Stimulated activated CD4-positive, alpha-beta T cell treated with anti-CD3 and anti-CD28 coated beads, Interleukin-12 subunit alpha, Interleukin-12 subunit beta, amount 100 ng/mL, for 4 hours (primary cell): ENCODE data around the gene PCGF6.
"Not testable (repeated sequence)": the region's sequence is repeated elsewhere in the genome, so short reads cannot be mapped to it uniquely, and the experiment has no call there.

Experiments
- DNase-seq: peaks from one replicate; pipeline ENCODE4 v3.0.0-alpha.2; 2020

Gene PCGF6

GRCh38 chr10:103310197-103310596 lies 40.7 kb downstream of the PCGF6 start:
- DNase-seq = no peak

- DNase-seq = no peak
Measured at GRCh38 chr10:103307594-103307993, 43.3 kb downstream of the PCGF6 start.

GRCh38 chr10:103295374-103296015 lies 55.4 kb downstream of the PCGF6 start:
- DNase-seq = no peak

- DNase-seq = no peak
Measured at GRCh38 chr10:103291588-103291987, 59.4 kb downstream of the PCGF6 start.

- DNase-seq = no peak
Measured at GRCh38 chr10:103287992-103288391, 62.9 kb downstream of the PCGF6 start.

- DNase-seq = no peak
Measured at GRCh38 chr10:103284170-103284569, 66.8 kb downstream of the PCGF6 start.

- DNase-seq = no peak
Measured at GRCh38 chr10:103282961-103283360, 68.0 kb downstream of the PCGF6 start.

GRCh38 chr10:103281753-103282152 lies 69.2 kb downstream of the PCGF6 start:
- no peak for DNase-seq

GRCh38 chr10:103280506-103280905 lies 70.4 kb downstream of the PCGF6 start:
- no peak for DNase-seq

GRCh38 chr10:103280031-103280430 lies 70.9 kb downstream of the PCGF6 start:
- no peak for DNase-seq

GRCh38 chr10:103278862-103279298 lies 72.1 kb downstream of the PCGF6 start:
- DNase-seq = peak; percentile 49

- DNase-seq = no peak
Measured at GRCh38 chr10:103278537-103278823, 72.5 kb downstream of the PCGF6 start.

- DNase-seq = no peak
Measured at GRCh38 chr10:103277713-103278536, 73.0 kb downstream of the PCGF6 start.

GRCh38 chr10:103276896-103277712 lies 73.8 kb downstream of the PCGF6 start, which contains the start of gene INA:
Gene INA (plus strand): TSS chr10:103277138. CDS start chr10:103277212, 74 bp downstream.
- peak; percentile 8 for DNase-seq

GRCh38 chr10:103276251-103276895 lies 74.6 kb downstream of the PCGF6 start:
- DNase-seq = no peak

GRCh38 chr10:103273041-103273441 lies 77.9 kb downstream of the PCGF6 start:
- no peak for DNase-seq

GRCh38 chr10:103265717-103266329 lies 85.1 kb downstream of the PCGF6 start:
- peak; percentile 18 for DNase-seq

GRCh38 chr10:103262229-103262628 lies 88.7 kb downstream of the PCGF6 start:
- DNase-seq = no peak

- no peak for DNase-seq
Measured at GRCh38 chr10:103259989-103260388, 91.0 kb downstream of the PCGF6 start.

GRCh38 chr10:103258928-103259327 lies 92.0 kb downstream of the PCGF6 start:
- DNase-seq = not testable (repeated sequence)

- no peak for DNase-seq
Measured at GRCh38 chr10:103257812-103258211, 93.1 kb downstream of the PCGF6 start.

- no peak for DNase-seq
Measured at GRCh38 chr10:103256613-103257012, 94.3 kb downstream of the PCGF6 start.
